ENCODE results near the gene GOLGA5.

DNA sequence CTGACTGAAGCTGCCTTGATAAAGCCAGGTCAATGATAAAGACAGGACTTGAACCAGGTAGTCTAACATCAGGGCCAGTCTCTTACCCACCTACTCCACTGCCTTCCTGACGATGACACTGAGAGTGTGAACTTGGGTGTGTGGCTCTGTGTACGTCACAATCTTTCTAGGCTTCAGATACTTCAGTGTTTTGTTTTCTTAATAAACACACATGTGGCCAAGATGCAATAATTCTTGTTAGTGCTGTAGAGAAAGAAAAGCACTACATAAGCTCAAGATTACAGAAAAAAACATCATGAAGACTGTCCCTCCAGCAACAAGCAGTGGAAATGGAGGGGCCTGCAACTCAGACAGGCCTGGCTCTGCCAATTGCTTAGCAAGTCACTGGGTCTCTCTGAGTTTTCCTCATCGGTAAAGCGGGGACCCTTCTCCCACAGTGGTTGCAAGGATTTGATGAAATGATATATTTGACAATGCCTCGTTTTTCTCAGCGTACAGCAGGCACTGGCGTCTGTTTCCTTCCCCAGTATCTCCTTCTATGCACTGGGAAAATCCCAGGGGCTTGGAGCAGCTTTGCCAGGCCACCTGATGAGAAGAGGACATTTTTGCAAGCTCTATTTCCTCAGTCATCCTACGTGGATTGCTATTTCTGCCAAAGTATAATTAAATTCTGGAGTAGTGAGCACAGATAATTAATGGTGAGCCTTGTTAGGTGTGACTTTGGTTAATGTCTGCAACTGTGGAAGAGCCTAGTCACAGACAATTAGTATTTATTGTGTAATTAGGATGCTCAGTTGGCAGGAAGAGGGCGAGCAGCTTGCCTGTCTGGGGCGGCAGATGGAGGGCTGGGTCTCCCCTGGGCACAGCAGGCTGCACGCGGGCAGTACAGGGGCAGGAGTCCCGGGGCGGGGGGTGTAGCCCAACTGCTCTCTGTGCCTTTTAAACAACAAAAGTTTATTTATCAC lies 73.1 kb downstream of the GOLGA5 start:
- no peak for TF ChIP-seq EZH2 (IDR thresholded peaks at IDR 0.05; ENCODE audit: borderline replicate concordance)
- no peak for TF ChIP-seq EZH2phosphoT487 (IDR thresholded peaks at IDR 0.05; ENCODE audit: low read depth, severe bottlenecking, unreplicated experiment)
